ENCODE measurements around the gene CHAF1A.

The CHAF1A gene, protein sequence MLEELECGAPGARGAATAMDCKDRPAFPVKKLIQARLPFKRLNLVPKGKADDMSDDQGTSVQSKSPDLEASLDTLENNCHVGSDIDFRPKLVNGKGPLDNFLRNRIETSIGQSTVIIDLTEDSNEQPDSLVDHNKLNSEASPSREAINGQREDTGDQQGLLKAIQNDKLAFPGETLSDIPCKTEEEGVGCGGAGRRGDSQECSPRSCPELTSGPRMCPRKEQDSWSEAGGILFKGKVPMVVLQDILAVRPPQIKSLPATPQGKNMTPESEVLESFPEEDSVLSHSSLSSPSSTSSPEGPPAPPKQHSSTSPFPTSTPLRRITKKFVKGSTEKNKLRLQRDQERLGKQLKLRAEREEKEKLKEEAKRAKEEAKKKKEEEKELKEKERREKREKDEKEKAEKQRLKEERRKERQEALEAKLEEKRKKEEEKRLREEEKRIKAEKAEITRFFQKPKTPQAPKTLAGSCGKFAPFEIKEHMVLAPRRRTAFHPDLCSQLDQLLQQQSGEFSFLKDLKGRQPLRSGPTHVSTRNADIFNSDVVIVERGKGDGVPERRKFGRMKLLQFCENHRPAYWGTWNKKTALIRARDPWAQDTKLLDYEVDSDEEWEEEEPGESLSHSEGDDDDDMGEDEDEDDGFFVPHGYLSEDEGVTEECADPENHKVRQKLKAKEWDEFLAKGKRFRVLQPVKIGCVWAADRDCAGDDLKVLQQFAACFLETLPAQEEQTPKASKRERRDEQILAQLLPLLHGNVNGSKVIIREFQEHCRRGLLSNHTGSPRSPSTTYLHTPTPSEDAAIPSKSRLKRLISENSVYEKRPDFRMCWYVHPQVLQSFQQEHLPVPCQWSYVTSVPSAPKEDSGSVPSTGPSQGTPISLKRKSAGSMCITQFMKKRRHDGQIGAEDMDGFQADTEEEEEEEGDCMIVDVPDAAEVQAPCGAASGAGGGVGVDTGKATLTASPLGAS

GRCh38 chr19:4402171-4403004, at the start of gene CHAF1A:
TSS of gene CHAF1A (plus strand) at chr19:4402640. CDS start at chr19:4402763, 123 bp downstream.
- peak; percentile 99 for DNase-seq (ENCODE audit: low spot score)

DNA sequence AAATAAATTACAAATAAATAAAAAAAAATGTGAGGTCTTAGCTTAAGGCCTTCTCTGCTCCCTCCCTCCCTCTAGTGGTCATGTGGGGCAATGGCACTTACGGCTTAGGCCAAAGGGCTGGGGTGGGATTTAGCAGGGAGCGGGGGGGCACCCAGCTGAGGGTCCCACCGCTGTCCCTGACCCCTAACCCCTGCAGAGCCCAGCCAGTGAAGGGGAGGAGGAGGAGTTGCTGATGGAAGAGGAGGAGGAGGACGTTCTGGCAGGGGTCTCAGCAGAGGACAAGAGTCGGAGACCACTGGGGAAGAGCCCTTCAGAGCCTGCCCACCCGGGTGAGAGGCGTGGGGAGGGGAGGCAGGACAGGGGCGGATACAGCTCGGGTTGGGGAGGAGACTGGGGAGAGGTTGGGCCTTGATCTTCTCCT, 49.7 kb upstream of the CHAF1A start:
- DNase-seq (ENCODE audit: low spot score) = peak; percentile 79

DNA sequence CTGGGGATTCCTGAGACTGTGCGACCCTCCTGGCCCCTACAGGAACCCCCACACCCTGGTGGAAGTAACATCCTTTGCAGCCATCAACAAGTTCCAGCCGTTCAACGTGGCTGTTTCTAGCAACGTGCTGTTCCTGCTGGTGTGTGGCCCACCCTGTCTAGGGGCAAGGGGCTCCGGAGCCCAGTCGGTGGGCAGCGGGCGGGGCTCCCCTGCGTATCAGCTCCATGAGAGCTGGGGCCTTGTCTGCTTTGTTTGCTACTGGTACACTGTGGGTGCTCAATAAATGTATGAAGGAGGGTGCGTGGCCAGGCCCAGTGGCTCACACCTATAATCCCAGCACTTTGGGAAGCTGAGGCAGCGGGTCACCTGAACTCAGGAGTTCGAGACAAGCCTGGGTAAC, 48.2 kb upstream of the CHAF1A start:
- no peak for DNase-seq (ENCODE audit: low spot score)

DNA sequence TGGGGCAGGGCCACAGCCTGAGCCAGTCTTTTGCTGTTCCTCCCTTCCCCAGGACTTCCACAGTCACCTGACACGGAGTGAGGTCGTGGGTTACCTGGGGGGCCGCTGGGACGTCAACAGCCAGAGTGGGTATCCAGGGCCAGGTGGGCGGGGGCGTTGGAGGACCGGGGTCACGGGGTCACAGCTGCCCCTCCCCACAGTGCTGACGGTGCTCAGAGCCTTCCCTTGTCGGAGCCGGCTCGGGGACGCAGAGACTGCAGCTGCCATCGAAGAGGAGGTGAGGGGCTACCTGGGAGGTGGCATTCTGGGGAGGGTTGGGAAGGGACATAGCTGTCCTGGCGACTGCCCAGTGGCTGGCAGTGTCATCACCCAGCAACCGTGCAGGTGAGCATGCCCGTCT, 47.5 kb upstream of the CHAF1A start:
- DNase-seq (ENCODE audit: low spot score) = no peak

- DNase-seq (ENCODE audit: low spot score) = no peak
Measured at GRCh38 chr19:4357095-4357797, 45.2 kb upstream of the CHAF1A start.

DNA sequence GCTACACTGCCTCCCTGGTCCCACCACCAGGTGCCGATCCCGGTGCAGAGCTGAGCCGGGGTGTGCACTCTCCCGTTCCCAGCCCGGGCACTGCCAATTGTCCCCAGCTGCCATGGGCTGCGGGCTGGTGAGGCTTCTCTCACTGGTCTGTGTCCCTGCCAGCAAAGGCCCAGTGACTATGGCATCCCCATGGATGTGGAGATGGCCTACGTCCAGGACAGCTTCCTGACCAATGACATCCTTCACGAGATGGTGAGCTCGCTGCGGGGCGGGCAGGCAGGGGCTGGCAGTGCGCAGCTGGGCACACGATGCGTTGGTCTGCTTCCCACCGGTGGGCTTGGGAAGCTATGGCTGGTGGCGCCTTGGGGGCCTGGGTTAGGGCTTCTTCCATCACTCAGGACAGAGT, 44.5 kb upstream of the CHAF1A start:
- no peak for DNase-seq (ENCODE audit: low spot score)

DNA sequence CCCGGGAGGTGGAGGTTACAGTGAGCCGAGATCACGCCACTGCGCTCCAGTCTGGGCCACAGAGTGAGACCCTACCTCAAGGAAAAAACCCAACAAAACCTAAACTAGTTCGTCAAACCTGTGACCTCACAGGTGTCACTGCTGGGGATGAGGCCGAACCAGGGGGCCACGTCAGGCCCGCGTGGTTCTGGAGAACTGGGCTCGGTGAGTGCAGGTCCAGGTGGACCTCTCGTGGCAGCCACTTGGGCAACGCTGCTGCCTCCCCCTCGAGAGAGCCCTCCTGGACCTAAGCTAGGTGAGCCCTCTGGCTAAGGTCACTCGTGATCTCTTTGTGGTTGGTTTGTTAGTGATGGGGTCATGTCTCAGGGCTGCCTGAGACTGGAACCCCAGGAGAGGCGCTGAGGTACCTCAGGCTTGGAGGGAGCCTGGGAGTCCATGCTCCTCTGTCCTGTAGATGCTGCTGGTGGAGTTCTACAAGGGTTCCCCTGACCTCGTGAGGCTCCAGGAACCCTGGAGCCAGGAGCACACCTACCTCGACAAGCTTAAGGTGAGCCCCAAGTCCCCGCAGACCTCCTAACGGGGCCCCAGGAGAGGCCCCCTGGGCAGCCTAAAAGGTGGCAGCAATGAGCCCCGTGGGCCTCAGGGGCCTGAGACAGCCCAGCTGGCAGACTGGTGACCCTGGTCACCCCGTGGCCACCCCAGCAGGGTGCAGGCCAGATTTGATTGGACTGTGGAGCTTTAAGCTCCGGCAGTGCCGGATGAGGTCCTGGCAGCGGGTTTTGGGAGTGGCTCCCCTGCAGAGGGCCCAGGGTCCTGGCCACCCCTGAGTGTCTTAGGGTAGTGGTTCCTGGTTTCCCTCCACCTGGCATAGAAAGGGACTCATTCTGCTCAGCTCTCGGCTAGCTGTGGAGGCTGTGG, 43.5 kb upstream of the CHAF1A start:
- no peak for DNase-seq (ENCODE audit: low spot score)

- DNase-seq (ENCODE audit: low spot score) = no peak
Measured at GRCh38 chr19:4359627-4360000, 42.8 kb upstream of the CHAF1A start.

- no peak for DNase-seq (ENCODE audit: low spot score)
Measured at GRCh38 chr19:4360081-4360569, 42.3 kb upstream of the CHAF1A start.

DNA sequence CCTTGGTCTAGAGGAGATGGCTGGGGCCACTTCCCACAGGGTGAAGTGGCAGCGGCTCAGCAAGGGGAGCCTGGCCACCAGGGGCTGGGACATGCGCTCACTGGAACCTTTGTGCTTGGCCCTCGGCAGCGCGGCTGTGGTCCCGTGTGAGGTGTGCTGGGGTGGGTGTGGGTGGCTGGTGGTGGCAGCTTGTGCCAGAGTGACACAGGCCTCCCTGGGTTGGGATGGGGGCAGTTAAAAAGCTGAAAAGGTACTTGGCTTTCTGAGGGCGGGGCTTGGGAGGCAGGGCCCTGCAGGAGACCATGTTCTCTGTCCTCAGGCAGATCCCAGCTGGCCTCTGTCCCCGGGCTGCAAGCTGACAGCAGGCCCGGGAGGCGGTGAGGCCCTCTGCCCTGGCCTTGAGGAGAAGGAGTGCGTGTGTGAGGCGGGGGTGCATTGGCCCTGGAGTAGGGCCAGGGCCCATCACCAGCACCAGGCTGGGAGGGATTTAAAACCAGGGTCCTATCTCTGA, 41.7 kb upstream of the CHAF1A start:
- no peak for DNase-seq (ENCODE audit: low spot score)

- DNase-seq (ENCODE audit: low spot score) = no peak
Measured at GRCh38 chr19:4361152-4362046, 41.0 kb upstream of the CHAF1A start.

GRCh38 chr19:4362101-4362828, 40.2 kb upstream of the CHAF1A start:
- no peak for DNase-seq (ENCODE audit: low spot score)

DNA sequence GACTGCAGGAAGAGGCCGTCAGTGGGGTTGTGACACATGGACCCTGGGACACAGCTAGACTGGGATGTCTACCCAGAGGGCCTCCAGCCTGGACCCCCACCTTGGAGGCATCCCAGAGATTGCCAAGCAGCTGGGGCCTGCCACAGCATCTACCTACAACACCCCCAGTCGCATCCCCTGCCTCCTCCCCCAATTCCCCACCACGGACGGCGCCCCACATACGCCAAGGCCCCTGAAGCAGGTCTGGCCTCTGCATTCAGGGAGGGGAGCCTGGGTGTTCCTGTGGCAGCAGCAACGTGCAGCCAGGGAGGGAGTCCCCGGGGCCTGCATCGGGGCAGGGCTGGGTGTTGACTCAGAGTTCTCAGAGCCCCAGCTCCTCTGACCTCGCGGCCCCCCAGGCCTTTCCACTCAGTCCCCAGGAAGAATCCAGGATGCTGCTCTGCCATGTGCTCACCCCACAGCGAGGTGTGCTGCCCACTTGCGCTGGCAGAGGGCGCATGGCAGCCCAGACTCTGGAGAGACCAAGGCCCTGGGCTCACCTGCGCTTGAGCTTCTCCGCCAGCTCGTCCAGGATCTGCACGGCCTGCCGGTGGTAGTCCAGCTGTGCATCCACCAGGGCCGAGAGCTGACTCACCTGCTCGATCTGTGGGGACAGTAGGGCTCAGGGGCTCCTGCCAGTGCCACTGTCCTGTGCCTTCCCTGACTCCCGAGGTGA, 39.5 kb upstream of the CHAF1A start:
- peak; percentile 66 for DNase-seq (ENCODE audit: low spot score)

GRCh38 chr19:4363571-4364304, 38.7 kb upstream of the CHAF1A start:
- no peak for DNase-seq (ENCODE audit: low spot score)

- no peak for DNase-seq (ENCODE audit: low spot score)
Measured at GRCh38 chr19:4365341-4365740, 37.1 kb upstream of the CHAF1A start.

GRCh38 chr19:4365791-4366665, 36.4 kb upstream of the CHAF1A start:
- DNase-seq (ENCODE audit: low spot score) = no peak

Measured in D341Med (cell line).